ENCODE data around the gene MACROD2.

The MACROD2 gene

DNA sequence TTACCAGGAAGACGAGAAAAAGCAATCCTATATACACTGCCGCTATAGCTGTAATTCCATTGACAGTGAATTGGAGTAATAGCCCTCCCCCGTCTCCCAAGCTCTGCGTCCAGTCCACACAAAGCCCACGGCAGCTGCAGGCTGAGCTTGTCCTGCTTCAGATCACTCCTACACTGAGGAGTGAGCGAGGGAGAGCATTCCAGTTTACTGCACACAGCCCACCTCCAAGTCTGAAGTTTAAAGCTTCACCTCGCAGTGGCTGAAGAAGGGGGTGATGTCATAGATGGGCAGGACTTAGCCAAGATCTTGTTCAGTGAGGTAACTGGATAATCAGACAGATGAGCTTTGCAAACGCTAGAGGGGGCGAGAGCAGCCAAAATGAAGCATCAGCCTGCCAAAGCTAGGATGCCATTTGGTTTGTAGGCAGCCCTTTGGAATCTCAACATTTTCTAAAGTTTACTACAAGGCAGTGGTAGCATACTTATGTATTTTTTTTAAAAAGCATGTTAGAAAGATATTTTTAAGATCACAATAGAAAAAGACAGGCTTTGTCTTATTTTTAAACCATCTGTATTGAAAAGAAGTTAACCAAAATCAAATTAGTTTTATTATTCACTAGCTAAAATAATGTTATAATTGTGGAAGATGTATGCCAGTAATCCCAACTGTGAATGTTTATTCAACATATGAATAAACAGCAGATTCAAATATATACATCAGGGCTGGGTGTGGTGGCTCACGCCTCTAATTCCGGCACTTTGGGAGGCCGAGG is 342.3 kb downstream of the MACROD2 start, which contains the start of gene FLRT3:
TSS of gene FLRT3 (minus strand) at position 213 of the 772 bp plus-strand sequence. CDS start 10,106 bp downstream, outside the sequence.
- DNase-seq (ENCODE audit: low spot score): peak; percentile 98

DNA sequence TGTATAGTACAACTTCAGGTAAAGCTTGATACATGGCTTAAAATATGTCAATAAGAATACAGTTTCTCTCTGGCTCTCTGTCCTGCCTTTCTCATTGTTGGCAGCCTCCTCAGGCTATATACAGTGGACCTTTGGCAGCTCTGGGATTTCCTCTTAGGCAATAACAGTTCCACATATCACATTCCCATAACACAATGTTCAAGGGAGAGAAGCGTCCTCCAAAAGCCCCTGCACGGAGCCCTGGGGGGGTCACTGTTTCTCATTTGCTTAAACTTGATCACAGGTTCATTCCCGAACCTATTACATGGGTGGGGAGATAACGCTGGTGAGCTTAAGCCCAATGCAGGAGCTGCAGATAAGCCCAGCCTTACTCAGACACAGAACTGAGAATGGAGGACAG is 346.5 kb downstream of the MACROD2 start:
- DNase-seq (ENCODE audit: low spot score): no peak

DNA sequence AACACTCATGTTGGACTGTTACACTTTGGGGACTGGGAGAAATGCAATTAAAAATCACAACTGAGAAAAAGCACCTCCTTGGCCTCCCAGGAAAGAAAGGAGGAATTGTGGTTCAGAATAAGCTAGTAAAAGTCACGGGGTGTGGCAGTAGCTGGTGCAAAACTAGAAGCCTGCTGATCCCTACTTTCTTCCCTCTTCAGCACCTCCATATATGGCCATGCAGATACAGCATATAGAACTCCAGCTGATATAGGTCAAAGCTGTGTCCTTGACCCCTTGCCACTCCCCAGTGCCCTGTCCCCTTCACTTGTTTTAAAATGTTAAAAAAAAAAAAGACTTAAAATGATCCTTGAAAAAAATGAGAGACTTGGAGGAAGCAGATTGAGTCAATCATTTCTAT is 347.6 kb downstream of the MACROD2 start:
- DNase-seq (ENCODE audit: low spot score): no peak

DNA sequence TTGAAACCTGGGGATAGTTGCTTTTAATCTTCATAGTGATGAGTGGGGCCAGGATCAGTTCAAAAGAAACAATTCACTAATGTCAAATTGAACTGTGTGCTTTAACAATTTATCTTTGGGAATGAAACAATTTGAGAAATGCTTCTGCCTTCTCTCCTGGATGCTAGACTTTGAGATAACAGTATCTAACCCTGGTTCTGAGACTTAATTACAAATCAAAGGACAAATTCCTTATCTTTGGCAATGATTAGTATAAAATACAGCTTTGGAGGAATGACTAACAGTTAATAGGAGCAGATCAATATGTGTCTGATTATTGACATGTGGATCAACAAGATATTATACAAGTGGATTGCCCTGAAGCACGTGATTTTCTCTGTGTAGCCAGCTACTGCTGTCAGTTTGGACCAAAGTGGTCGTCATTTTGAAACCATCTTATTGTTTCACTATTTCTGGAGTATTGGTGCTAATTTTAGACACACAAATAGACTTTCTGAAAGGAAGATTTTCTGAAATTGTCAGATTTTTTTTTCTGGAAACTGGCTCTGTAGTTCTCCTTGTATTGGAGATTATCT is 348.3 kb downstream of the MACROD2 start:
- DNase-seq (ENCODE audit: low spot score): no peak

DNA sequence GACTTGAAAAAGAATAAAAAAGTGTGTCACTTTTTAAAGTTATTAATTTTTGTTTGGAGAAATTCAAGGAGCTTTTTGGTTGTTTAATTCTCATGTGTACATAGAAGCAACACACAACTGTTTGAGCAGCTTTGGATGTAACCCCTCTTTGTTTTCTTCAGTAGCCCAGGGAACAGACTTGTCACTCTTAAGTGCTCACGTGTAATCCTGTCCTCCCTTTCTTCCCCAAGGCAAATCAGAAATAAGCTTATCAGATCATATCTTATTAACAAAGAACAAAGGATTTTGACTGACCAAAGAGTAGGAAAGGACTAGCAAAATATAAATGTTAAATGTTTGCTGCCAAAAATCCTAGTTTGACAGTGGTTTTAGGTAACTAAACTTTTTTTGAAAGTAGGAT is 349.4 kb downstream of the MACROD2 start:
- DNase-seq (ENCODE audit: low spot score): no peak

DNA sequence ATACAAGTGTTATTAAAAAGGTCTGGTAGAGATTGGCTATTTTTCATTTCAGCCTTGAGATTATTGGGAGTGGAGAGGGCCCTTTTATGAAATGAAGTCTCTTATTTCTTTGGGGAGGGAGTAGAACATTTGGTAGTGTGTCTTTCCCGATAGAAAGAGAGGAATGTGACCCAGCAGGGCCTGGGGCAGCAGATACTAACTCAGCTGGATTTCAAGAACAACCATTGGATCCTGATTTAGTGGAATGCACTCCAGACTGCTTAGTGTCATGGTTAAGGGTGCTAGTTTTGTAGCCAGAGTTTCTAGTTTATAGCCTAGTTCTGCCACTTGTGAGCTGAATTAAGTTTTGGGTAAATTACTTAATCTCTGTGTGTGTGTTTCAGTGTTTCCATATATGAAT is 360.5 kb downstream of the MACROD2 start:
- DNase-seq (ENCODE audit: low spot score): no peak

GRCh38 chr20:14360416-14360815 is 365.1 kb downstream of the MACROD2 start:
- peak; percentile 52 for DNase-seq (ENCODE audit: low spot score)

- DNase-seq (ENCODE audit: low spot score): no peak
Measured at GRCh38 chr20:14361509-14362345, 366.4 kb downstream of the MACROD2 start.

- DNase-seq (ENCODE audit: low spot score): no peak
Measured at GRCh38 chr20:14374196-14374595, 378.9 kb downstream of the MACROD2 start.

DNA sequence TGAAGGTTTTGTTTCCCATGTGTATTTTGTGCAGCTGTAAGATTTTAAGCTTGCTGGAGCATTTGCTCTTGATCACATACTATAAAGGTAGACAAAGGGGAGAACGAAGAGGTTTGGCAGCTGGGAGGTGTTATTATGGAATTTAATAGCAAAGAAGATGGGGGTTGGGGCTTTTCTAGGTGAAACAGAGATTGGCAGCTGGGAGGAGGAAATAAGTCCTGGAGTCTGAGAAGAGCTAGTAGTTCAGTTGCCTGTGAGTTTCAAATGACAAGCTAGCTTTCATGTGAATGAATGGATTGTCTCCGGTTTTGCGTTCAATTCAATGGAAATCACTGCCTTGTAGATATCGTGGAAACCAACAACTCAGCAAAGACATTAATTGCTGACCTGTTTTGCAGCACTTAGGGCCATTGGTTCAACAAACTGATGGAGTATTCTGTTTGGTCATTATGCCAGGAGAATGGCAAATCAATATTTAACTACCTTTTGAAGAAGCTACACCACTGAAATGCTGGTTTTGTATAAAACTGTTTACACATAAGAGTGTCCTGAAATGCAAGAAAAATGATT is 380.2 kb downstream of the MACROD2 start:
- no peak for DNase-seq (ENCODE audit: low spot score)

- no peak for DNase-seq (ENCODE audit: low spot score)
Measured at GRCh38 chr20:14378326-14378725, 383.0 kb downstream of the MACROD2 start.

GRCh38 chr20:14383335-14383734 is 388.0 kb downstream of the MACROD2 start:
- DNase-seq (ENCODE audit: low spot score): no peak

- DNase-seq (ENCODE audit: low spot score): no peak
Measured at GRCh38 chr20:14384416-14385175, 389.3 kb downstream of the MACROD2 start.

DNA sequence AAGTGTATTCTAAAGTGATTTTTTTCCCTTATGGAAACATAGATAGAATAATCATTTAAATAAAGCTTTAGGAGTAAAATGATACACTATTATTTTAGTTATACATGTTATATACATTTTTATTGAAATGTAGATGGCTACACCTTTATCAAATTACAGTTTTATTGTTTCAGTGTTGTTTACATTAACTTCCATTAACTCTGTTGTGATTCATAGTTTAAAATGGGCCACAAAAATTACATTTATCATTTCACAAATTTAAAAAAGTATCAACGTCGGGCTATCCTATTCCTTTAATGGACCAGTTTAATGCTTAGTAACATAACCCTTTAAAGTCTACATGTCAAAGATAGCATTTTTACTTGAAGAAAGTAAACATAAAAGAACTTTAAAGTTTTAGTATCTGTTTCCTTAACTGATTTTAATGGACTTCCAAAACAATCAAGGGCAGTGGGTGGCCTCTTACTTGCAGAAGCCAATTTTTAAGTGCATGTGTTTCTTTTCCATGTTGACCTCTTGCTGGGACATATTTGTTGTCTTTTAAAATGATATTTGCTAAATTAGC is 389.9 kb downstream of the MACROD2 start:
- DNase-seq (ENCODE audit: low spot score): no peak

DNA sequence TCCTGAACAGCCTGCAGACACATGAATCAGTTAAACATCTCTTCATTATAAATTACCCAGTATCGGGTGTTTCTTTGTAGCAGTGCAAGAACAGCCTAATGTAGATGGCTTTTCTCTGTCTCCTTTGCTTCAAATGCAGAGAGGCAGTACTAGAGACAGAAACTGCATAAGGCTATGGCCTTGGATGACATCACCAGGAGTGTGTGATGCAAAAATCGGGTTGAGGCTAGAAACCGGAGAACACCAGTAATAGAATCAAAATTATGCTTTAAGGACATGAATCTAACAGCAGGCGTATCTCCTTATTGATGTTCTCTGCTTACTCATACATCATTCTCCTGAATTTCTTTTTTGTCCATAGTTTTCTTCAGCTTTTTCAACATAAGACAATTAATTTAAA is 391.4 kb downstream of the MACROD2 start:
- DNase-seq (ENCODE audit: low spot score): no peak

- no peak for DNase-seq (ENCODE audit: low spot score)
Measured at GRCh38 chr20:14401479-14402138, 406.3 kb downstream of the MACROD2 start.

GRCh38 chr20:14404515-14404914 is 409.2 kb downstream of the MACROD2 start:
- DNase-seq (ENCODE audit: low spot score): no peak

DNA sequence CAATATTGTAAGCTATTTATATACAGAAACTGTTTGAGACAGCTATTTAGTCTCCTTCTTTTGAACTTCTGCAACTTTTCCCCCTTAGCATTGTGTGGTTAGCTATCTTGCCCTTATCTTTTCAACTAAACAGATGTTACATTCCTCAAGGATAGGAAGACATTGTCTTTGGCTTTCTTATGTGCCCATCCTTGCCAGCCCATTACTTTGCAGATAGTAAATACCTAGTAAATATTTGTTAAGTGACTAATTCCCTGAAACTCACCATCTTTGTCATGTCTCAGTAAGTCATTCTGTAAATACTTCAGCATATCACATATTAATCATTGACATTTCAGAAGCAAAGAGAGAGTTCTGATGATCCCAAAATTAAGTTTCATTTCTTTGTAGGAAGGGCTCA is 411.2 kb downstream of the MACROD2 start:
- peak; percentile 93 for DNase-seq (ENCODE audit: low spot score)

GRCh38 chr20:14407336-14407735 is 412.0 kb downstream of the MACROD2 start:
- DNase-seq (ENCODE audit: low spot score): peak; percentile 70

GRCh38 chr20:14410869-14411555 is 415.7 kb downstream of the MACROD2 start:
- peak; percentile 27 for DNase-seq (ENCODE audit: low spot score)

Measured in kidney tubule cell (primary cell).